SKM-1 treated with dmso at 0.1 percent for 144 hours (cell line): ENCODE measurements around the gene NEK9.
A peak's percentile ranks its signal among the peaks of the same experiment; 100 is the strongest.
"Not testable (repeated sequence)": the region's sequence is repeated elsewhere in the genome, so short reads cannot be mapped to it uniquely, and the experiment has no call there.

Experiments
- DNase-seq: peaks from one replicate; lab custom pipeline; 2025; ENCODE audit not compliant: unreplicated experiment; lab: John Stamatoyannopoulos, UW

NEK9 gene

DNA sequence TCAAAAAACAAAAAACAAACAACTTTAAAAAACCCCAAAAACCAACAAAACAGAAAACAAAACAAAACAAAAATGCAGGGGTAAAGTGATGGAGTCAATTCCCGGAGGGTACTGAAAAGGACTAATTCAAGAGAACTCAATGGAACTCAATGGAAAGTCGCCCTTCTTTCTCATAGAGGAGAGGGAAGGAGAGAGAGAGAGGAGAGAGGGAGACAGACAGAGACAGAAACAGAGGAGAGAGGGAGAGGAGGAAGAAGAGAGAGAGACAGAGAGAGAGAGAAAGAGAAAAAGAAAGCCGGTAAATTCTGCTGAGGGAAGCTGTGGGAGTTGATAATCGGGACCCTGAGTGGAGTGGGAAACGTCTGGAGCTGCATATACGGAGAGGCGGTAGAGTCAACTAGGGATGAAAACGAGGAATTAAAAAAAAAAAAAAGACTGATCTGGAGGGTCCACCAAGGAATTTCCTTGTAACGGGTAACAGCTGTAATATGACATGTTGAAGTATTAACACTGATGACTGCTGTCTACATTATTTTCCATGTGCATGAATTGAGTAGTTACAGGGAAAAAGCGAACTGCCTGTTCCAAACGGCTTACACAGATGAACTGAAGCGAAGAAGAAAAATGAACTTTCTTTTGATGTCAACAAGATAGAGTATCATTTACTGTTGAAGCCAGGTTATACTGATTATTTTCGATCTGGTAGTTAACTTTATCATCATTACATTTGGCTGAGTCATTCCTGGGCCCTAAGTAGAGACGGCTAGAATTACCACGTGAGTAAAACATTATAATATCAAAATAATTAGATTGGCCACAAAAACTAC is 58.3 kb downstream of the NEK9 start:
- no peak for DNase-seq

DNA sequence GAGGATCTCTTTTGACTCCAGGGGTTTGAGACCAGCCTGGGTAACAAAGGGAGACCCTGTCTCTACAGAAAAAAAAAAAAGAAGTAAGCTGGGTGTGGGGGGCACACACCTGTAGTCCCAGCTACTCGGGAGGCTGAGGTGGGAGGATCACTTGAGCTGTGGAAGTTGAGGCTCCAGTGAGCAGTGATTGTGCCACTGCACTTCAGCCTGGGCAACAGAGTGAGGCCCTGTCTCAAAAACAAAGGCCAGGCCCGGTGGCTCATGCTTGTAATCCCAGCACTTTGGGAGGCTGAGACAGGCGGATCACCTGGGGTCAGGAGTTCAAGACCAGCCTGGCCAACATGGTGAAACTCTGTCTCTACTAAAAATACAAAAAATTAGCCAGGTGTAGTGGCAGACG is 59.1 kb downstream of the NEK9 start:
- DNase-seq = not testable (repeated sequence)

DNA sequence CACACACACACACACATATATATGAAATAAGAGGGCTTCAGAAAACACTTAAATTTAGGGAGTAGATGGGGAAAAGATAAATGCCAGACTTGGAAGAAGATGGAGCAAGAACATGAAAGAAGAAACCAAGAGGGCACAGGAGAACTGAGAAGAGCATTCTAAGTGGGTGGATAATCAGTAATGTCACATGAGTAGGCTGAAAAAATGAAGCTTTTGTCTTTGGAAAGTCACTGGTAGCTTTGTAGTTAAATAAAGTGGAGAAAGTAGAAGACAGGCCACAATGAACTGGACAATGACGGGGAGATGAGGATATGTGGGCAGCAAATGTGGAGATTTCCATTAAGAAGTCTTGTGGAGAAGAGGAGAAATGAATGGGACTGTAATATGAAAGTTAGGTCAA is 59.6 kb downstream of the NEK9 start:
- DNase-seq = no peak

DNA sequence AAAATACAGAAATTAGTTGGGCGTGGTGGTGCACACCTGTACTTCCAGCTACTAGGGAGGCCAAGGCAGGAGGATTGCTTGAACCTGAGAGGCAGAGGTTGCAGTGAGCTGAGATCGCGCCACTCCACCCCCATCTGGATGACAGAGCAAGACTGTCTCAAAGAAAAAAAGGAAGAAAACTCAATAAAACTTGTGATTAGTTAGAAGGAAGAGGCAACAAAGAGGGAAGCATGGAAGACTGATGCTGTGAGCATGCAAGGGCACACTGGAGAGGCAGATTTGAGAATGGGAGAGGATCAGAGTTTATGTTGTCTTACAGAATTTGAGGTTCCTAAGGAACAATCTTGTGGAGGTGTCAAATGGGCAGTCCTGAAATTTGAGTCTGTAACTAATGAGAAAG is 60.2 kb downstream of the NEK9 start:
- no peak for DNase-seq

DNA sequence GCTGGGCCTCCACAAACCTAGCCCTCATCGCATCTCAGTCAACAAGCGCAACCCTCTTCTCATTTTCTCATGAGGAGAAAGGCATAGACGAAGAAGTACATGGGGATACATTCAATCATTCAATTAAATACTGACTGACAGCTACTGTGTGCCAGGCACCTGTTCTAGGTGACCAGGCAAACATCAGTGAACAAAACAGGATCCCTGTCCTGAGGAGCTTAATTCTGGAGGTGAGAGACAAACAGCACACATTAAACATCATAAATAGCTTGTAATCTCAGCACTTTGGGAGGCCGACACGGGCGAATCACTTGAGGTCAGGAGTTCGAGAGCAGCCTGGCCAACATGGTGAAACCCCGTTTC is 62.7 kb downstream of the NEK9 start:
- no peak for DNase-seq

DNA sequence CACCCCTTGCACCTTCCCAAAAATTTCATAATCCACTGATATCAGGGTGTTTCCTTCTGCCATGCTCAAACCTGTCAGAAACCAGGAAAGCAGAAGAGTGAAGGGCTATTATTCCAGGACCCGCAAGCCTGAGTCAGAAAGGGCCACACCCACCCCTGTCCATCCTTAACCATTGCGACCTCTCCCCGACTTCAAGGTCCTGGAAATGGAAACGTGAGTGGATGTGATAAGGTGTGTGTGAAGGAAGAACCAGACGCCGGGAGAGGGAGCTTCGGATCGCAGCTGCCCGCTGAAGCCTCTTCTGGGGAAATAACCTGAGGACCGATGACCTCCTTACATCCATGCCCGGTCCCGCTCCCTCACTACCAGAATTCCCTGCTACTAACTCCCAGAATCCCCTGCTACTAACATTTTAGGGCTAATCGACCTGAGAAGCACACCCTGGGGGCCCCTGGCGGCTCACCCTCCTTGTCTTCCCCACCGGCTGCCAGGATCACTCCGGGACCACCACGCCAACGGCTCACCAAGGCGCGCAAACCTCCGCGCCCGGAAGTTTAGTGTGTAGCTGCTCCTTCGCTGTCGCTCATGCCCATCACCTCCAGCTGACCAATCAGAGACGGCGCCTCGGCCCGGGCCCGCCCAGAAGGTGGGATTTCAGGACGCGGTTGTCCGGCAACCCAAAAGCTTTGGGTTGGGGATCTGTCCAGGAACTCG is 63.2 kb downstream of the NEK9 start, which contains the start of gene ACYP1:
Gene ACYP1, minus strand, starts transcription at position 534 of the 714 bp plus-strand sequence. Its CDS starts 471 bp downstream, at position 63.
- peak; percentile 49 for DNase-seq

DNA sequence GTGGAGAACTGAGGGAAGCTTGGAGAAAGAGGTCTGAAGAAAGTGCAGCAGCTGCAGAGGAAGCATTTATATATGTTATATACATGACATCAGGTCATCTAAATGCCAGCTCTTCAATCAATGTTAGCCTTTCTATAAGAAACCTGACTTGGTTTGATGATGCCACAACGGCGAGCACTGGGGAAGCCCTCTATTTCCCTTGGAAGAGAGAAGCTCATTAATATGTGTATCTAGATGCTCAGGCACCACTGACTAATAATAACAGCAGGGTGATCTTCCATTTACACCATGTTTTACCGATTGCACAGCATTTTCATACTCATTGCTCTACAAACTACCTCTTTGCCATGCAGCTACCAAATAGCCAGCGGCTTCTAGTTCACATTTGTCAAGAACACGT is 63.8 kb downstream of the NEK9 start:
- no peak for DNase-seq

DNA sequence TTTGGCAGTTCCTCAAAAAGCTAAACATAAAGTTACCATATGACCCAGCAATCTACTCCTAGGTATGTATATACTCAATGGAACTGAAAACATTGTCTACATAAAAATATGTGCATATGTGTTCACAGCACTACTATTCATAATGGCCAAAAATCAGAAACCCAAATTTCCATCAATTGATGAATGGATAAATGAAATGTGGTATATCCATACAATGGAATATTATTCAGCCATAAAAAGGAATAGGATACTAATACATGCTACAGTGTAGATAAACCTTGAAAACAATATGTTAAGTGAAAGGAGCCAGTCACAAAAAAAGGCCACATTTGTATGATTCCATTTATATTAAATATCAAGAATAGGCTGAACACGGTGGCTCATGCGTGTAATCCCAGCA is 66.4 kb downstream of the NEK9 start:
- no peak for DNase-seq

DNA sequence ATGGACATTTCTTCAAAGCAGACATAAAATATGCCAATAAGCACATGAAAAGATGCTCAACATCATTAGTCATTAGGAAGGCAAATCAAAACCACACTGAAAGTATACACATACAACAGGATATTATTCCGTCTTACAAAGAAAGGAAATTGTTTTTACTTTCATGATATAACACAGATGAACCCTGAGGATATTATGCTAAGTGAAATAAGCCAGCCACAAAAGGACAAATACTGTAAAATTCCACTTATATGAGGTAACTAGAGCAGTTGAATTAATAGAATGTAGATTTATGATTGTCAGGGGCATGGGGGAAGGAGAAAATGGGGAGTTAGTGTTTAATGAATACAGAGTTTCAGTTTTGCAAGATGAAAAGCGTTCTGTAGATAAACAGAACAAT is 67.2 kb downstream of the NEK9 start:
- no peak for DNase-seq

DNA sequence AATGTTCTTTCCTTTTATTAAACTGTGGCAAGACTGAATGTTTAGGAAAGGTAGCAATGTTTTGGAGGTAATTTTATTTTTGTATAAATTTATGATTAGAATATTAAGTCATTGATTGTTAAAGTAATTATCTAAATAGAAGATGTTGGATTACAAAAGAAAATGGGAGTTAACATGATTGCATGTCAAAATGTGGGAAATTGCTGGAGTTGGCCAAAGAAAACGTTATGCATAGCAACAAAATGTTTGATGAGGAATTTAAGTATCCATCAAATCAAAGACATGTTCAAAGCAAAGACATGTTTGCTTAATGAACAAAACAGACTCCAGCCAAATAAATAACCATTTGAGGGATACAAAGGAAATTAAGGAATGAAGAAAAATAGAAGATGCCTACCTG is 72.4 kb downstream of the NEK9 start:
- DNase-seq = no peak

DNA sequence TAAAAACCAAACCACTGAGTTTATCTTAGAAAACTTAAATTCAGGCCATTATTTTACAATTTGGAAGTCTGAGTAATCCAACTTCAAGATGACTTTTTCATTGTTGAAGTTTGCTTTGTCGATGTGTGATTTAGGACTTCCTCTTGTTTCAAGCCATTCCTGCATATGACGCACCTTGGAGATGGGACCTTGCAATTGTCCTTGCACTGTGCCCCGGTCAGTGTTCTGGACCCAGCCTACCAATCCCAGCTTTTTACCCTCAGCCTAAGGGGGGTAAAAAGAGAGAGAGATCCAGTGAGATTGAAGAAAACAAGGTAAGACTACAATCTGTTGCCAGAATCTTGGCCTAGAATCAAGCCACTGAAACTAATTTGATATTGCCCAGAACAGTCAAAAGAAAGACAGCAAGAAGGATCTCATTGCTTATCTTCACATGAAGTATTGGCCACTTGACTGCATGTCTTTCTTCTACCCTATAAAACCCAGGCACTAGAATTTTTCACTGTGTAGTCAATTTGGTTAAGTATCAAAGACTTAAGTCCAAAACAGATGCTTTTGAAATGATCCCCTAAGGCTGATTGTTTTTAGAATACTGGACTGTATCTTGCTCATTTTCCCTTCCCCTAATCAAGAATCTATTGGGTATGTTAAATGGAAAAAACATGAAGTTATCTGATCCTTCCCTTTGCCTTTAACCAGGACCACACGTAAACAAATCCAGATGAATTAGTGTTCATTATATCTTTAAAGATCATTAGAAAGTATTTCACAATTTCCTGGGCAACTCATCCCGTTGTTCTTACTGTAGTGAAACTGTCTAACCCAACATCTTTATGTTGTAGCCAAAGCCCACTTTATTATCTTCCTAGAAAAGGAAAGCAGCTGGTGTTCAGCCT is 73.2 kb downstream of the NEK9 start:
- DNase-seq = no peak

DNA sequence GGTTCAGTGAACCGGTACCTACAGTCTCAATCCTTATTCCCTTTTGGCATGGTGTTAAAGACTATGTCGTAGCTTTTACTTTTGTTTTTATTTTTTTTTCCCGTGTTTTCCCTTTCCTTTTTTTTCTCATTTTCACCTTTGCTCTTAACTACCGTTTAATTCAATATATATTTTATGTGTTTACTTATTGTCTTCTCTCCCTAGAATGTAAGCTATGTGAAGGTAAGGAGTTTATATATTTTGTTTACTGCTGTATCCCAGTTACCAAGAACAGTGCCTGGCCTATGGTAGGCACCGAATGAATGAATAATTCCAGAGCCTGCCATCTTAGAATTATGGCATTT is 75.3 kb downstream of the NEK9 start:
- DNase-seq = no peak

DNA sequence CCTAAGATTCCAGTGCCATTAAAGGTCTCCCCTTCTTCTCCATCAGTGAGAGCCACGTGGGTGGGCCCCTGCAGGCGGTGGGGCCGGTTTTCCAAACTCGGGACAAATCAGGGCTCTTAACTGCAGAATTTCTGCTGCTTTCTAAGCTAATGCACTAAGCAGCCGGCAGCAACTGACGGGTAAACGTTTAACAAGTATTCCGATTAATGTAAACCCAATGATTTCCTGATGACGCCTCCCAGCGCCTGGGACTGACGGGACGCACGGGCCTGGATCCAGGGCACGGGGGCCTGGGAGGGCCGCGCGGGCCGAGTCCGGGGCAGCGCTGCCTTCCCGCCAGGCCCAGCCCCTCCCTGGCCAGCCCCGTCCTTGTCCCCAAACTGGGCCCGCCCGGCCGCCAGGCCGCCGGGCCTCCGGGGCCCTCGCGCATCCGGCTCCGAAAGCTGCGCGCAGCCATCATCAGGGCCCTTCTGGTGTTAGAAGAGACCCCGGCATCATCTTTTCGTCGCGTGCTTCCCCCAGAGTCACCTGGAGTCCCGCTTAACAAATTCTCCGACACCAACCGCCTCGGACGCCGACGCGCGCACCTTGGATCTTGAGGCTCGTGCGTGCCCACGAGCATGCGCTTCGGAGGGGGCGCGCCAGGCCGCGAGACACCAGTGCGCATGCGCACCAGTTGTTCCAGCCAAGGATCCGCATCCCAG is 75.8 kb downstream of the NEK9 start, which contains the start of gene MLH3:
Gene MLH3, minus strand, starts transcription at position 616 of the 704 bp plus-strand sequence. CDS start 1,812 bp downstream, outside the sequence.
- DNase-seq = peak; percentile 41

DNA sequence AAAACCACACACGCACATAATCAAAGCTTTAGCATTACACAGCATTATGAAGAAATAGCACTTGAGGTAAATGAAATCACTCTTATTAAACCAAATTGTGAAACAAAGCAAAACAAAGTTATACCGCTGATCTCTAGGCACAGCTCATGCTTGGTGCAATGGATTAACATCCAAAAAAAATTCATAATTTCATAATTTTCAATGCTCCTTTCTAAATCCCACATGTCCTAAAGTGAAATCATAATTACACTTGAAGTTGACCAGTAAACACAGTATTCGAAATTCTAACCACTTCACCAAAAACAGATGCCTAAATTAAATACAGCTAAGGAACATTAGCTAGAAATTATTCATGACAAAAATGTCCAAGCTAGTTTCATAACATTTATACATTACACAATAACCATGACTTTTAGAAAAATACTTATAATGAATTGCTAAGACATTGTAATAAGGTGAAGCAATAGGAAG is 77.1 kb downstream of the NEK9 start:
- DNase-seq = no peak

DNA sequence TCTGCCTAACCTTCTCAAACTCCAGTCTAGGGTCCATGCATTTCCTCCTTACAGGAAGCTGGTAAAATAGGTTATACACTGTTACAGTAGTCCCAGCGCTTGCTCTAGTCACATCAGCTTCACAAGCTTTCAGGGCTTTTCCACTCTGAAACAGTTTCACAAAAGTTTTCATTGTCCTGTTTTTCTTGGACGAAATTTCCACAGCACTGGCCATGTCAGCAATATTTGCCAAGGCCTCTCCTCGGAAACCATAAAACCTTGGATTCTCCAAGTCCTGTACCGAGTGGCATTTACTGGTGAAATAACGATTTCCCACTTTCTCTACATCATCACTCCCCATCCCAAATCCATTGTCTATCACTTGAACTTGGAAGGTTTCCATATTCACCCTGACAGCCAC is 77.7 kb downstream of the NEK9 start:
- no peak for DNase-seq

DNA sequence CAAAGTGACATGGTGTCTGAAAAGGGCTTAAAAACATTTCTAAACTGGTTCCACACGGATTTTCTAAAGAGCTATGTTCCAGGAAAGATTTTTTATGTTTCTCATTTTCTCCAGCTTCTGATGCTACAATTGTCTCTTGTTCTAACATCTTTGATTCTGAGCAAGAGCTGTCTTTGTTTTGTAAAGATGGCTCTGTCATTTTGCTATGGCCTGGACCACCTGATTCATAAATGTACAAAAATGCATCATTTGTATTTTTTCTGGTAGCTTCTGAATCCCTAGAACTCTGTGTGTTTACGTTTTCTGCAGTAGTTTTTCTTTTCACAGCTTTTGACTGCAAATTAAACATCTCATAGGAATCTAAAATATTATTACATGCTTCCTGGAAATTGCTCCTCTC is 78.7 kb downstream of the NEK9 start:
- no peak for DNase-seq

DNA sequence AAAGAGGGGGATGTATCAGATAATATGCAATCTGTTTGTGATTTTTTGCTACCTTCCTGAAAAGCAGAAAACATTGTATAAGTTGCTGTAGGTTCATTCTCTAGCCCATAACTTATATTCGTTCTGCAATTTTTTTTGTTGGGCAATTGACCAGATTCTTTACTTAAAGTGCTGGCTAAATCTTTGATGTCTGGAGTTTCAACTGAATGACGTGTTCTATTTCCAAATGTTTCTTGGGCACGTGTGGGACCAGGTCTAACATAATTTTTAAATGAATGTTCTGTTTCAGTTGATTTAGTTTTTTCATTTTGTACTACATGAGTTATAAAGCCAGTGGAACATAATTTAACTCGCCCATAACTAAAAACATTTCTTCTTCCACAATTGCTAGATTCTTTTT is 79.3 kb downstream of the NEK9 start:
- no peak for DNase-seq

DNA sequence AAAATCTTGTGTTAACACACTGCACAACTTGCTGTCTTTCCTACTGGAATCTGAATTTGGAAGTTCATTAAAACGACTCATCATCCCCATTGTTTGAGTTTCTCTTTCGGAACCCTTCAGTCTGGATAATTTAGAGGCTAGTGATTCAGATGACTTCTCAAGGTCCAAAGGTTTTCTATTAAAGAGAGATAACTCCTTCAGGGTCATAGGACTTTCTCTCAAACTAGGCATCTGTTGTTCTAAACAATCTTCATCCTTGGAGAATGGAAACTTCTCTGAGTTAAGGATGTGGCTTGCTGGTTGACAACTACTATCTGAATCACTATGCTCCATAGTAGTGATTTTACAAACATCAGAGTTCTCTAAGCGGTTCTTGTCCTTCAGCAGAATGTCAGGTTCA is 79.9 kb downstream of the NEK9 start:
- DNase-seq = no peak

DNA sequence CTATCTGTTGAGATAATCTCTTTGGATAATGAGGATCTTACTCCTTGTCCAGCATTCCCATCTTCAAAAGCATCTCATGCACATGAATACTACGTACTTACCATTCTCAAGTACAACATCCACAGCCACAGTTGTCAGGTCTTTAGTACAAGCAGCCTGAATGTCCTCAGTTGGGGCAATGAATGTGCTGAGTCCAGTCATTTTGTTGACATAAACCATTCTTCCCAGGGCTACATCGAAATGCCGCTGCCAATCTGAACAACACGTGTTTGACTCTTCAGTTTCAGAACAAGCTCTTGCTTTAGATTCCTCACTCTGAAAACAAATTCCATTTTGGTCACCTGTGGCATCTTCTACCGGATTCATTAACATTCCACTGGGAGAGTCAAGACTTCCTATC is 80.6 kb downstream of the NEK9 start:
- DNase-seq = no peak

DNA sequence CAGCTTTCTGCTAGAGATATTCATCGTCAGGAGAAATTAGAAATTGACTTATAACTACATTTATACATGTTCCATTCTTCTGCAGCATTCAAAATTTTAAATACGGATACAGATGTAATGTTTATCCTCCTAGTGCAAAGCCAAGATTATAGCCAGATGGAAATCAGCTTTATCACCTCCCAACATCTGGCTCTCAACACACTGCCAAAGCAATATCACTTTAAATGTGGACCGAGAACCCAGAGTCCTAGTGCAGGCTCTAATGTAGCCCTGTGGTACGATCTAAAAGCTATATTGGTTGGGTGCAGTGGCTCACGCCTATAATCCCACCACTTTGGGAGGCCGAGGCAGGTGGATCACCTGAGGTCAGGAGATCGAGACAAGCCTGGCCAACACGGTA is 82.1 kb downstream of the NEK9 start:
- no peak for DNase-seq

DNA sequence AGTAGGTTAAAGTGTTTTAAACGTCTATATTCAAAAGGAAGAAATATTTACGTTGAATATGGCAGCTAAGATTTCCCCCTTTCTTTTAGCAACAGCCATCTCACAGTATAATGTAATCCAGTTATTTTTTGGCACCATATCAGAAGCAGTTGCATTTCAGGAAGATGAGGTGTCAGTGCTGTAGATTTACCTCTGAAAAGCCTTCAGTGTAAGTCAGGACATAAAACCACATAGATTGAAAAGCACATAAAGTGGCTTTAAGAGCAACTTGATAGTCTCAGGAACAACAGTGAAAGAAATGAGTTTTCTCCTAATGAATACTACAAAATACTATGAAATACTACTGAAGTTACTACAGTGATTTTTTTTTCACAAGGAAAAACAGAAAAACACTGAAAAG is 82.5 kb downstream of the NEK9 start:
- DNase-seq = no peak
